ENCODE results near the gene CPSF3.
A peak's percentile ranks its signal among the peaks of the same experiment; 100 is the strongest.

The CPSF3 gene

GRCh38 chr2:9422321-9423099, 944 bp upstream of the CPSF3 start:
- no peak for DNase-seq

GRCh38 chr2:9423922-9424272, 443 bp downstream of the CPSF3 start:
- DNase-seq = no peak

GRCh38 chr2:9424447-9425164, 1.2 kb downstream of the CPSF3 start:
- DNase-seq = no peak

DNA sequence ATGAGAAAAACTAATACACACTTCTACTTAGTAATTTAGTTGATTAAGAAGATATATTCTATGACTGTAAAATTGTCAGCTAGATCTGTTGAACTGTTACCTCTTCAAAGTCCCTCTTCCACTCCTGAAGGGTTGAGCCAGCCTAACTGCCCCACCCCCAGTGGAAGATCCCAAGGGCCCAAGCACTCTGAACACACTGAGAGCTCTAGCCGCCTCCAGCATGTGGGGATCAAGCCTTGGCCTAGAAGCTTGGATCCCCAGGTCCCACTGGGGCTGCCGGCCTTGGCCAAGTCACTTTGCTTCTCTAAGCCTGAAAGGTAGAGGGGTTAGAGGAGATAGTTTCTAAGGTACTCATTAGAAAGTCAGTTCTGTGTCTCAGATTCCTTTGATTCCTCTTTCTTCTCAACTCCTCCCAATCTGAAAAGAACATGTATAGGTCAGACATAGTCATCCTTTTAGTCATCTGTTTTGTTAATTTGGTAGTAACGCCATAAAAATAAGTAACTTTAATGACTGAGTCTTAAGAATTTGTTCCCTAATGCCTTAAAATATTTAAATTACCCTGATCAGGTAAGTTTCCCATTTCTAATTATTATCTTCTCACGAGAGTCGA, 5.6 kb downstream of the CPSF3 start:
- DNase-seq = no peak

DNA sequence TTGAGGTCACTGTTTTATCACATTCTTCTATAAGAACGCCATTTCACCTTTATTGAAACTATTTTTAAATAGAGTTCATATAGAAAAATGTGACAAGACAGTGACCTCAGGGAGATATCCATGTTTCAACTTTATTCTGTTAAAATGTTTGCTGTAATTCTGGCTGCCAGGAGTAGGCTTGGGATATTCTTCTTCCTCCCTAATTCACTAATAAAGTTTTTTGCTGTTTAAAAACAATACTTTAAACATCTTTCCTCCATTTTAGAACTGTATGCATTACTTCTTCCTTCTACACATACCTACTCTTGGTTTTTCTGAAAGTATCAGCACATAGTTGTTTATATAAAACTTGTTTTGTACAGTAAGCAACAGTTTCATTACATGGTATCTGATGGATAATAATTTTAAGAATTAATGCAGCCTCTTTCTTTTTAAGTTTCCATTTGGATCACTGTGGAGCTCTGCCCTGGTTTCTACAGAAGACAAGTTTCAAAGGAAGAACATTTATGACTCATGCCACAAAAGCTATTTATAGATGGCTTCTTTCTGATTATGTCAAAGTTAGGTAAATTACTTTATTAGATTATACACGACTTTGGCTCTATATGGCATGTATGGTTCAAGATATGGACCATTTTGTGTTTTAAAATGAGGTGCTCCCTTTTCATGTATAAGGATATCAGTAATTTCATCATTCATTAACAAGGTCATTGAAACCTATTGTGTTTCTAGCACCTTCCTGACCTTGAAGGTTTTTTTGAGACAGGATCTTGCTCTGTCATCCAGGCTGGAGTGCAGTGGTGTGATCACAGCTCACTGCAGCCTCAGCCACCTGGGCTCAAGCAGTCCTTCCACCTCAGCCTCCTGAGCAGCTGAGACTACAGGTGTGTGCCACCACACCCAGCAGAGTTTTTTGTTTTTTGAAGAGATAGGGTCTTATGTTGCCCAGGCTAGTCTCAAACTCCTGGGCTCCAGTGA, 7.2 kb downstream of the CPSF3 start:
- DNase-seq = no peak

- DNase-seq = no peak
Observed at GRCh38 chr2:9434489-9434888, 11.0 kb downstream of the CPSF3 start.

DNA sequence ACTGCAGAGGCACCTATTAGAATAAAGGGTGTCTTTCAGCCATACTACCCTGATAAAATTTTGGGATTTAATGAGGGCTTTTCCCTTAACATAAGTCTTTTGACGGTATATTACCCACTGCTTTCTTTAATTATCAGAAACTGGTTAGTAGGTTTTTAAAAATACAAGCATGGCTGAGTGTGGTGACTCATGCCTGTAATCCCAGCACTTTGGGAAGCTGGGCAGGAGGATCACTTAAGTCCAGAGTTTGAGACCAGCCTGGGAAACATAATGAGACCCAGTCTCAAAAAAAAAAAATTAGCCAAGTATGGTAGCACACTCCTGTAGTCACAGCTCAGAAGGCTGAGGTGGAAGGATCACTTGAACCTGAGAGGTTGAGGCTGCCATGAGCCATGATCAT, 16.1 kb downstream of the CPSF3 start:
- DNase-seq = no peak

DNA sequence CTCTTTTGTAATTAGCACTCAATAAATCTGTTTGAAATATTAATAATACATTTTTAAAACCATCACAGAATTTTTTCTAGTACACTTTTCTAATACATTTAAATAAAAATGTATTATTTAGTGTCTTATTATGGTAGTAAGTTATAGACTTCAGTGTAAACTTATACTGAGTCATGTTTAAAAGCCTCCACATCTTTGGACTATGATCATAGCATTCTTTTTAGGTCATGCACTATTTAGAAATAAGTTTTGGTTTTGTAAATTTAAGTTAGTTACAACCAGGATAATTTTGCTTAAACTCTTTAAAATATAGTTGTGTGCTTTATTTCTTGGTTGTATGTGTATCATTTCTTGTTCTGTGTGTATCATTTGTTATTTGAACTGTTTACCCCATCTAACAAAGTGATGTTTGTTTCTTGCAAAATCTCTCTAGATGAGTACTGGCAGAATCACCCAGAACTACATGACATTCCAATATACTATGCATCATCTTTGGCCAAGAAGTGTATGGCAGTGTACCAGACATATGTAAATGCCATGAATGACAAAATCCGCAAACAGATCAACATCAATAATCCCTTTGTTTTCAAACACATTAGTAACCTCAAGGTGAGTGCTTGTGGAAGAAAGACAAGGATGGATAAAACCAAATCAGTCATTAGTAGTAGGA, 16.7 kb downstream of the CPSF3 start:
- no peak for DNase-seq

GRCh38 chr2:9441556-9441955, 18.1 kb downstream of the CPSF3 start:
- DNase-seq = no peak

GRCh38 chr2:9443526-9443925, 20.1 kb downstream of the CPSF3 start:
- DNase-seq = no peak

DNA sequence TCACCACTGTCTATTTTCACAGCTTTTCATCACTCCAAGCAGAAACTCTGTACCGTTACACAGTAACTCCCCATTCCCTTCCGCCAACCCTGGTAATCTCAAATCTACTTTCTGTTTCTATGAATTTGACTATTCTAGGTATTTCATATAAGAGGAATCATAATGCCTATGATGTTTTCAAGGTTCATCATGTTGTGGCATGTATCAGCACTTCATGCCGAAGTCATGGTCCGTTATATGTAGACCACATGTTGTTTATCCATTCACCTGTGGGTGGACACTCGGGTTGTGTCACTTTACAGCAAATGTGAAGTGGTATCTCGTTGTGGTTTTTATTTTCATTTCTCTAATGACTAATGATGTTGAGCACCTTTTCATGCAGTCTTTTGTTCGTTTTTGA, 21.6 kb downstream of the CPSF3 start:
- DNase-seq = no peak

DNA sequence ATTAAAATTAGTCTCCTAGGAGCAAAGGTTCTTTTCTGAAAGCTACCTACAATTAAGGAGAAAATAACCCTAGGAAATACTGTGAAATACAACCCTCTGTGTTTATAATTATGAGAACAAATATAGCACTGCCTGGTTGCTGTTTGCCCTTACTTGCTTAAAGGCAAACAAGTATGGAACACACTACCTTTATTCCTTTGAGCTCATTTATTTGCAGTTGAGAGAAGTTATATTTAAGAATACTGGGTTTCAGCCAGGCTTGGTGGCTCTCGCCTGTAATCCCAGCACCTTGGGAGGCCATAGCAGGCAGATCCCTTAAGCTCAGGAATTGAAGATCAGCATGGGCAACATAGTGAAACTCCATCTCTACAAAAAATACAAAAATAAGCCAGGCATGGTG, 27.8 kb downstream of the CPSF3 start:
- no peak for DNase-seq

- DNase-seq = no peak
Observed at GRCh38 chr2:9460441-9461017, 37.1 kb downstream of the CPSF3 start.

GRCh38 chr2:9461079-9461478, 37.6 kb downstream of the CPSF3 start:
- DNase-seq = no peak

DNA sequence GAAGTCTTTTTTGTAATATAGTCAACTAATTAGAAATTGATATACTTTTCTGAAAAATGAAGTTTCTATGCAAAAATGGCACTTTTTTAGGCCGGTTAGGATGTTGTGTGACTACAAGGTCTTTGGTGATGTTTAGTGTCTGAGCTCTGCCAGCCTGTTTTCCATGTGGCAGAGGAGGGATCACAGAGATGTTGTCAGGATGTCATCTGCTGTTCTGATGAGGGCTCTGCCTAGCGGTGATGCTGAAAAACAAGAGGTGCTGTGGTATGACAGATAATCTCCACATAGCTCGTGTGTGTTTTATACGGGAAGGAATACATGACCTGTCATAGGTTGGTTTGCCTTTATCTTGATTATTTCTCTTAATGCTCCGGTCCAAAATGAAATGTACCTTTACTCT, 38.9 kb downstream of the CPSF3 start:
- no peak for DNase-seq

DNA sequence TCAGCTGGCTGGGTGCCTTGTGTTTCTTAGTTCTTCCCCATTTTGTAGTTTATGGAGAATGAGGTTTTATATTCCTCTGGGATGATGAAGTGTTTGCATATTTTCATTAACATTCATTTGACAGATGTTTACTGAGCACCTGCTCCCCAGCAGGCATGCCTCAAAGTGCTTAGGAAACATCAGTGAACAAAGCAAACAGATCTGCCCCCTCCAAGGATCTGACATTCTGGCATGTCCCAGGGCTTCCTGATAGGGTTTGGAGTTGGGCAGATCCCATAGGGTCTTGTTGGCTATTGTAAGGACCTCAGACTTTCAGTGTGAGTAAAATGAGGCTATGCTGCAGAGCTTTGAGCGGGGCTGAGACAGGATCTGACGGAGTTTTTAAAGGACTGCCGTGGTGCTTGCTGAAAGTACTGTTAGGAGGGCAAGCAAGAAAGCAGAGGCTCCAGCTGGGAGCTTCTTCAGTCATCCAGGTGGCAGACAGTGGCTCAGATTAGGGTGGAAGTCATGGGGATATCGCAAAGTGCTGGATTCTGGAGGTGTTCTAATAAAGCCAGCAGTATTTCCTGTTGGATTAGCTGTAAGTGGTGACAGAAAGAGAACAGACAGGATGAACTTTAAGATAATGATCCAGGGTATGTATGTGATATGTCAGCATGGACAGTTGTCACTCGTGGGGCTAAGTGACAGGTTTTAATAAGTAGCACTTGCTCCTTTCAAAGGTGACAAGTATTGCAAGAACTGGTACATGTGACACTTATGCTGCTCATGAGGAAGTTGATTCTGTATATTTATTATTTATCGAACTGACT, 39.6 kb downstream of the CPSF3 start:
- peak; percentile 6 for DNase-seq

DNA sequence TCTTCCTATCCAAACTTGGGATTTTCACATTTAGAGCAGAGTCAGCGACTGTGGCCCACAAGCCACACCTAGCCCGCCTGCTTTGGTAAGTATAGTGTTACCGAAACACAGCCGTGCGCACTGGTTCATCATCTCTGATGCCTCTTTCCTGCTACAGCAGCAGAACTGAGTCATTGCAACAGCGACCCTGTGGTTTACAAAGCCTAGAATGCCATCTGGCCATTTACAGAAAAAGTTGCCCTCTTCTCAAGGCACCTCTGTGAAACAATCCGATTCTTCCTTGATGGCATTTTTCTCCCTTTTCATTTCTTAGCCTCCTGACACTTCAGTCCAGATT, 40.2 kb downstream of the CPSF3 start:
- no peak for DNase-seq

- no peak for DNase-seq
Observed at GRCh38 chr2:9465170-9465569, 41.7 kb downstream of the CPSF3 start.

DNA sequence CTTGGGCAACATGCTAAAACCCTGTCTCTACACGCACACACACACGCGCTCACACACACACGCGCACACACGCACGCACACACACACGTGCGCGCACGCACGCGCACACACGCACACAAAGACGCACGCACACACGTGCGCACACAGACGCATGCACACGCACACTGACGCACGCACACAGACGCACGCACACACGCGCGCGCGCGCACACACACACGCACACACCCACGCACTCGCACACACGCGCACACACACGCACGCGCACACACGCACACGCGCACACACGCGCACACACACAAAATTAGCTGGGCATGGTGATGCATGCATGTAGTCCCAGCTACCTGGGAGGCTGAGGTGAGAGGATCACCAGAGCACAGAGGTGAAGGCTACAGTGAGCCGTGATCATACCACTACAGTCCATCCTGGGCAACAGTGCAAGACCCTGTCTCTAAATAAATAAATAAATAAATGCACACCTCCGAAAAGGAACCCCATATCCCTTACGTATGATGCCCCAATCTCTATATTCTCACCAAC, 42.8 kb downstream of the CPSF3 start:
- no peak for DNase-seq

GRCh38 chr2:9467687-9468086, 44.2 kb downstream of the CPSF3 start:
- DNase-seq = no peak

DNA sequence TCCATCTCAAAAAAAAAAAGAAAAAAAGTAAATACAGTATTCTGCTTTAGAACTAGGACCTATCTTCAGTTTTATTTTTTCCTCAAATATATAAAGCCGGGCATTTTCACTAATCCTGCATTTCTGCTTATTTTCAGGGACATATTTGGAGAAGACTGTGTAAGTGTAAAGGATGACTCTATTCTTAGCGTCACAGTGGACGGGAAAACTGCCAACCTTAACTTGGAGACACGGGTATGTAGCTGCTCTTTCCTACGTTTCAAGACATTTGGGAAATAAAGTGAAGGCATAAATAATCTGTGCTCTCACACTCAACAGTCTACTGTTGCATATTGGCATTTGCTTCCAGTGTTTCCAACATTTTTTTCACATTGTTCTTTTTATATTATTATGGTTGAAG, 47.8 kb downstream of the CPSF3 start:
- no peak for DNase-seq
